Stimulated activated CD8-positive, alpha-beta memory T cell treated with anti-CD3 and anti-CD28 coated beads, Interleukin-4, amount 100 ng/mL, for 48 hours (primary cell): Measurements from ENCODE around the gene MPP7.
"Not testable (repeated sequence)": the region's sequence is repeated elsewhere in the genome, so short reads cannot be mapped to it uniquely, and the experiment has no call there.

Source experiments
- DNase-seq: peaks from one replicate; pipeline ENCODE4 v3.0.0-alpha.2; 2020

Gene MPP7

GRCh38 chr10:28302638-28303488, at the start of gene MPP7:
Gene MPP7, minus strand, starts transcription at chr10:28303064. Its CDS starts 64,460 bp downstream, at chr10:28238604.
- peak; percentile 95 for DNase-seq

DNA sequence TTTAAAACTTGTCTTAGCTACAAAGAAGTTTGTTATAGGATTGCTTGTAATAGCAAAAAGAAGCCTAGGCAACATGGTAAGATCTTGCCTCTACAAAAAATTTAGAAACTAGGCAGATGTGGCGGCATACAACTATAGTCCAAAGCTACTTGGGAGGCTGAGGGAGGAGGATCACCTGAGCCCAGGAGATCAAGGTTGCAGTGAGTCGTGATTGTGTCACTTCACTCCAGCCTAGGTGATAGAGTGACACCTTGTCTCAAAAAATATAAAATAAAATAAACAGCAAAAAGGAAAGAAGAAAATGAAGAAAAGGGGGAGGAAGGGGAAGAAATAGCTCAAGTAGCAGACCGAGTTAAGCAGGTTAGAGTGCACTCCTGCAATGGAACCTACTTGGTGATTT, 47.0 kb upstream of the MPP7 start:
- DNase-seq = no peak

DNA sequence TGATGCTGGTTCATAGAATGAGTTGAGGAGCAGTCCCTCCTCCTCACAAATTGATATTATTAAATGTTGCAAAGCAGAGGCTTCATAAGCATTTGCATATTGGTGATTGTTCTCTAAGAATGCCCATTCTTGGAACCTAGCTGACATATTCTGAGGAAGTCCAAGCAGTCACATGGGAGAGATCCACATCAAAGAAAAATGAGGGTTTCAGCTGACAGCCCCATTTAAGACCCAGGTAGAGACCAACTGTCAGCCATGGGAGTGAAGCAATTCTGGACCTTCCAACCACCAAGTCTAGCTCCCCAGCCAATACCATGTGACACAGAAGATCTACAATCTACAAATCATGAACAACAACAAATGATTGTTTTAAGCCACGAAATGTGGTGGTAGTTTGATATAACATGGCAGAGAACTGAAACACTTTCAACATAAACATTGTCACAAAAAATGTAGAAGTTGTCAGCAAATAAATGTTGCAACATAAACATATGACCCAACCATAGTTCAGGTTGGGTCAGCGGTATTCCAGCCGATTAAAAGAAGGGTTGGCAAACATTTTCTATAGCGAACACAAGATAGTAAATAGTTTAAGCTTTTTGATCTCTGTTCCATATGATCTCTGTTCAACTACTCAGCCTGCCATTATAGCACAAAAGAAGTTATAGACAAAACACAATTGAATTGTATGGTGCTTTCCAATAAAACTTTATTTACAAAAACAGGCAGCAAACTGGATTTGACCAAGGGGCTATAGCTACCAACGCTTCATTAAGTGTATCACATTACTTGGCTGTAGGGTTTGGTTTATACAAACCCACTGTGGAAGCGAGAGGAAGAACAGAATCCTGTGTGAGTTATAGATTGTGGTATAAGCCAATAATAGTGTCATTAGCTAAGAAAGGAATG, 41.4 kb upstream of the MPP7 start:
- no peak for DNase-seq

DNA sequence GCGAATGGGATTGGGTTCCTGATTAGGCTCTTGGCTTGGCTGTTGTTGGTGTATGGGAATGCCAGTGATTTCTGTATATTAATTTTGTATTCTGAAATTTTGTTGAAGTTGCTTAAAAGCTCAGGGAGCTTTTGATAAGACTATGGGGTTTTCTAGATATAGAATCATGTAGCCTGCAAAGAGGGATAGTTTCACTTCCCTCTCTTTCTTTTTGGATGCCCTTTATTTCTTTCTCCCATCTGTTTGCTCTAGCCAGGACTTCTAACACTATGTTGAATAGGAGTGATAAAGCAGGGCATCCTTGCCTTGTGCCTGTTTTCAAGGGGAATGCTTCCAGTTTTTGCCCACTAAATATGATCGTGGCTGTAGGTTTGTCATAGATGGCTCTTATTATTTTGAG, 40.4 kb upstream of the MPP7 start:
- DNase-seq = no peak

DNA sequence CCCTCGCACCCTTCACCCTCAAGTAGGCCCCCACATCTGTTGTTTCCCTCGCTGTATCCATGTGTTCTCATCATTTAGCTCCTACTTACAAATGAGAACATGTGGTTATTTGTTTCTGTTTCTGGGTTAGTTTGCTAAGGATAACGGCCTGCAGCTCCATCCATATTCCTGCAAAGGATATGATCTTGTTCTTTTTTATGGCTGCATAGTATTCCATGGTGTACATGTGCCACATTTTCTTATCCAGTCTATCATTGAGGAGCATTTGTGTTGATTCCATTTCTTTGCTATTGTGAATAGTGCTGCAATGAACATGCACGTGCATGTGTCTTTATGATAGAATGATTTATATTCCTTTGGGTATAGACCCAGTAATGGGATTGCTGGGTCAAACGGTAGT, 38.8 kb upstream of the MPP7 start:
- not testable (repeated sequence) for DNase-seq

GRCh38 chr10:28332726-28333125, 29.9 kb upstream of the MPP7 start:
- DNase-seq = peak; percentile 34

DNA sequence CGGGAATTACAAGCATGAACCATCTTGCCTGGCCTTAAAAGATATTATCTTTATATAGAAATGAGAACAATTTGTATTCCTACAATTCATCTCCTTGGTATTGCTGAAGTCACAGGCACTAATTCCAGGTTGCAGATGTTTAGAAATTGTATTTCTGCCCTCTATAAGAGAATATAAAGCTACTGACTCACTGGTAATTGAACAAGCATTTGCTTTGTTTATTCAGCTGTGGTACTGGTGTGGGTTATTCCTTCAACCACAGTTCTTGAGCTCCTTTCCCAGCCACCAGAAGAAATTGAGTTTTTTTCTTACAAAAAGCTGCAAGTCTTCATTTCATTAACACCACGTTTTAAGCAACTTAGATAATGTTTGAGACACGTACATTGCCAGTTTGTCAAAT, 29.0 kb upstream of the MPP7 start:
- DNase-seq = no peak

DNA sequence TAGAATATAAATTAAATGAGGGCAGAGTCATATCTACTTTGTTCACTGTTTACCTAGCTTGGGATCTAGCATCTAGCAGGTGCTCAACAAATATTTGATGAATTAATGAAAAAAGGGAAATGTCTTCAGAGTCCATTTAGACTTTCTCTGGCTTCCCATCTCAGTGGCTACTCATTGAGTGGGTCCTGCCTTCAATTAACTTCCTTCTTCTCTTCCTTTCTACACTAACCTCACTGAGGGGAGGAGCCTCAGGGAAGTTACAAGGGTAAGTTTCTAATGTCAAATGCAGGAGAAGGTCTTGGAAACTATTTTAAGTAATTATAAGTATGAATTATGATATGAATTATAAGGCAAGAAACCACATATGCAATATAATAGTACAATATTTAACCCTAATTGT, 28.2 kb upstream of the MPP7 start:
- DNase-seq = no peak

GRCh38 chr10:28328346-28328745, 25.5 kb upstream of the MPP7 start:
- no peak for DNase-seq

DNA sequence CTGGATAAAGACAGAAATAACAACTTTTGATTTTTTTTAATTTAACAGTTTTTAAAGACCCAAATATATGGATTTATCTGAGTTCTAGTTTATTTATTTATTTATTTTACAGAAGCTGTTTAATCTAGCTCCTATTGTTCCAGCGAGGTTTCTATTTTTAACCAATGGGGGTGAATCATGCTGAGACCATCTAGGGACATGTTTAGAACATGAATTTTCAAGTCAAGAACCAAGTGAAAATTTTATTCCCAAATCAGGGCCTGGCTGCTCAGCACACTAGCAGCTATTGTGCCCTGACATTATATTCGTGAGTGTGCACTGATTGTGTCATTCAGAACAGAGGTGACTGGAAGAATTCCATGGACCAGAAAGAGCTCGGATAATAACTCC, 24.6 kb upstream of the MPP7 start:
- DNase-seq = no peak

- DNase-seq = no peak
These were observed 23.9 kb upstream of the MPP7 start for GRCh38 chr10:28326516-28327490.

- no peak for DNase-seq
These were observed 17.9 kb upstream of the MPP7 start for GRCh38 chr10:28320799-28321198.

- DNase-seq = no peak
These were observed 17.2 kb upstream of the MPP7 start for GRCh38 chr10:28320090-28320489.

DNA sequence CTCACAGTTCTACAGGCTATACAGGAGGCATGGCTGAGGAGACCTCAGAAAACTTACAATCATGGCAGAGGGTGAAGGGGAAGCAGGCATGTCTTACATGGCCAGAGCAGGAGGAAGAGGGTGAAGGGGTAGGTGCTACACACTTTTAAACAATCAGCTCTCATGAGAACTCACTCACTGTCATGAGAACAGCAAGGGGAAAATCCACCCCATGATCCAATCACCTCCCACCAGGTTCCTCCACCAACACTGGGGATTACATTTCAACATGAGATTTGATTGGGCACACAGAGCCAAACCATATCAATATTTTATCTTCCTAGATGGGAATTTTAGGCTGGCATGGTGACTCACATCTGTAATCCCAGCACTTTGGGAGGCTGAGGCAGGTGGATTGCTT, 16.2 kb upstream of the MPP7 start:
- not testable (repeated sequence) for DNase-seq

DNA sequence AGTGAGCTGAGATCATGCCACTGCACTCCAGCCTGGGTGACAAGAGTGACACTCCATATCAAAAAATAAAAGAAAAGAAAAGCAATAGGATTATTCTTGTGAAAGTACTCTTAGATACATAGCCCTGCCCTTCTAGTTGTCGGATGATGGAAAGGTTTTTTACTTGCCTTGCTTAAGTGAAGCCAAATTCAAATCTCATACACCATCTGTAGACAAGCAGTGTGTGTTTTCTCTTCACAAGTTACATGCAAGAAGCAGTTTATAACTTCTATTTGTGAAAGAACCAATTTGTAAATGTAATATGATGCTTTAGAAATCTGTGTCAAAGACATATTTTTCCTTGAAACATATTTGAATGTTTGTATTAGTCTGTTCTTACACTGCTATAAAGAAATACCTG, 15.8 kb upstream of the MPP7 start:
- DNase-seq = no peak

DNA sequence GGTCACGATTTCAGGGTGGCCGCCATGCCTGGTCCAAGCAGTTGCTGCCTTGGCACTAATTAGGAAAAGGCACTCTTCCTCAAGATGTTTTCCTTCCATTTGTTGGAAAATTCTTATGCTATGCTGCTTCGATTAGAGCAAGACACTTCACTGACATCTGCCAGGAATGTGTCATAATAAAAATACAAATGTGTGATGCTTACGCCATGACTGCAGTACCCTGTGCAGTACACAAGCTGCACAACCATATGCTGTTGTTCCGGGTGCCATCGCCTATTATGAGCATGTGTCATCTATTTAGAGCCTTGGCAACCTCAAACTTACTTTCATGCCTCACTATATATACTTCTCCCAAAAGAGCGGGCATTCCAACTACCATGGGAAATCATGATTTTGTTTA, 14.9 kb upstream of the MPP7 start:
- DNase-seq = no peak

GRCh38 chr10:28316696-28317095, 13.8 kb upstream of the MPP7 start:
- no peak for DNase-seq

DNA sequence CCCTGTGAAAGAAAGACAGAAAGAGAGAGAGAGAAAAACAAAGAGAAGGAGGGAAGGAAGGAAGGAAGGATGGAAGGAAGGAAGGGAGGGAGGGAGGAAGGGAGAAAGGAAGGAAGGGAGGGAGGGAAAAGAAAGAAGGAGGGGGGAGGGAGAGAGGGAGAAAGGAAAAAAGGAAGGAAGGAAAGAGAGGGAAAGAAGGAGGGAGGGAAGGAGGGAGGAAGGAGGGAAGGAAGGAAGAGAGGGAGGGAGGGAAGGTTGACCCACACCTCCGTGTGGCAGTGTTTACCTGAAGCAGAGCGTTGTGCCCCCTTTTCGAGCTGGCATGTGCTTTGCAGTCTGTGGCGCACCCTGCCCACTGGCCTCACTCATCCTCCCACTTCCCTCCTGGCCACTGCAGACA, 12.3 kb upstream of the MPP7 start:
- no peak for DNase-seq

GRCh38 chr10:28314211-28314610, 11.3 kb upstream of the MPP7 start:
- DNase-seq = no peak

DNA sequence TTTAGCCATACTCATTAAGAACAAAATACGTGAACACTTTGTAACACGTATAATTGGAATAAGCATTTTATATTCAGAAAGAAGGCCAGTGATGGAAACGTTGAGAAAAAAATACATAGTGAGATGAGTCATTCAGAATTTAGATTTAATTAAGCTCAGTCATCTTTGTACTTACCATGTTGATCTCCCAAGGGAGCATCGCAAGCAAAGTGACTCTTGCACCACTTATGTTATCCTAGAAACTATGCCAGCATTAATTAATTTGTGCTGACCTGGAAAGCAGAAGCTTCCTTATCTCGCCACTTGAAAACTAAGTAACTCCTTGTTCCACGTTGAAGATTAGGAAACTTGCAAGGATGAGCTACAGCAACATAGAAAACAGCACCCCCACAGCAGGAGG, 9.7 kb upstream of the MPP7 start:
- no peak for DNase-seq

GRCh38 chr10:28311104-28311503, 8.2 kb upstream of the MPP7 start:
- DNase-seq = no peak

GRCh38 chr10:28307267-28307666, 4.4 kb upstream of the MPP7 start:
- DNase-seq = no peak

DNA sequence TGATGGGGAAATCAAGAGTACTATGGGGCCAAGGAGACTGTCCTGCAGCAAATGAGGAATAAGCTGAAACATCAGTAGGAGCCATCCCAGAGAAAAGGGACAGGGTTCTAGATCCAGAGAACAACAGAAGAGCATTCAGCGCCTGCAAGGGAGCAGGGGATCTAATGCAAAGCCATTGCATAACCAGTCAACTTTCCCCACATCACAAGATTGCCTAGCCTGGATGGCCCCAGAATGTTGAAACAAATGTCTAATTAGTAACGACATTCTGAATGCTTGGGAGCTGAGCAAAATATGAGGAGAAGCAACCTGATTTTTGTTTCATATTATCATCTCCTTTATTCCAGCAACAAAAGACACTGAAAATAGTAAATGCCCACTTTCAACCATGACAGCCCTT, 2.7 kb upstream of the MPP7 start:
- DNase-seq = no peak
